HPDE6-E6E7 (cell line): ENCODE data around the gene TTLL4.
"Not testable (repeated sequence)": the region's sequence is repeated elsewhere in the genome, so short reads cannot be mapped to it uniquely, and the experiment has no call there.

Experiments
- DNase-seq: peaks from one replicate; pipeline ENCODE4 v3.0.0; 2011; ENCODE audit warnings: missing footprints; ENCODE audit errors: extremely low spot score

Gene TTLL4

GRCh38 chr2:218745559-218746469, 35.2 kb downstream of the TTLL4 start:
- DNase-seq, result no peak

GRCh38 chr2:218746470-218746795, 35.8 kb downstream of the TTLL4 start:
- no peak for DNase-seq

- DNase-seq, result no peak
These were observed 36.3 kb downstream of the TTLL4 start for GRCh38 chr2:218746960-218747359.

GRCh38 chr2:218748741-218749441, 38.3 kb downstream of the TTLL4 start:
- DNase-seq, result no peak

- no peak for DNase-seq
These were observed 43.6 kb downstream of the TTLL4 start for GRCh38 chr2:218754201-218754600.

- DNase-seq, result no peak
These were observed 44.1 kb downstream of the TTLL4 start for GRCh38 chr2:218754781-218755180.

- no peak for DNase-seq
These were observed 44.5 kb downstream of the TTLL4 start for GRCh38 chr2:218755198-218755566.

- no peak for DNase-seq
These were observed 45.2 kb downstream of the TTLL4 start for GRCh38 chr2:218755567-218756404.

GRCh38 chr2:218756599-218757377, 46.2 kb downstream of the TTLL4 start:
- DNase-seq, result no peak

GRCh38 chr2:218761795-218762194, 51.2 kb downstream of the TTLL4 start:
- DNase-seq, result no peak

GRCh38 chr2:218772759-218773158, 62.1 kb downstream of the TTLL4 start:
- not testable (repeated sequence) for DNase-seq

- no peak for DNase-seq
These were observed 63.2 kb downstream of the TTLL4 start for GRCh38 chr2:218773881-218774280.

- no peak for DNase-seq
These were observed 65.9 kb downstream of the TTLL4 start for GRCh38 chr2:218776488-218776887.

- DNase-seq, result no peak
These were observed 66.8 kb downstream of the TTLL4 start for GRCh38 chr2:218777276-218777990.

GRCh38 chr2:218780046-218780445, 69.4 kb downstream of the TTLL4 start:
- no peak for DNase-seq

GRCh38 chr2:218780851-218781690, 70.4 kb downstream of the TTLL4 start:
- no peak for DNase-seq

- no peak for DNase-seq
These were observed 71.3 kb downstream of the TTLL4 start, which contains the start of gene CYP27A1 for GRCh38 chr2:218781691-218782527. Gene CYP27A1 (plus strand): TSS chr2:218782147. CDS start chr2:218782183, 36 bp downstream.

GRCh38 chr2:218782528-218782844, 71.9 kb downstream of the TTLL4 start:
- no peak for DNase-seq

- no peak for DNase-seq
These were observed 73.1 kb downstream of the TTLL4 start for GRCh38 chr2:218783688-218784087.
